SJCRH30 (cell line): ENCODE measurements around the gene CLDN9. TPM values are rescaled to one million over a fixed set of nuclear protein-coding genes. Genes with fewer than 3 reads are reported as not detected.
"Not testable (repeated sequence)": the region's sequence is repeated elsewhere in the genome, so short reads cannot be mapped to it uniquely, and the experiment has no call there.

Source experiments
- DNase-seq, 2 experiments: peaks; one replicate each; pipeline ENCODE4 v3.0.0-alpha.2; 2015 to 2020
- H3K27ac ChIP-seq: fragments of 250-450 bp; sonication (Bioruptor Pico); 2 replicates; pipeline ENCODE4 v1.5.1; 2020; ENCODE audit warnings: mild to moderate bottlenecking, moderate library complexity
- H3K27me3 ChIP-seq: fragments of 250-450 bp; sonication (Bioruptor Pico); 2 replicates; pipeline ENCODE4 v1.5.1; 2020; ENCODE audit warnings: mild to moderate bottlenecking, moderate library complexity
- H3K36me3 ChIP-seq: fragments of 250-450 bp; sonication (Bioruptor Pico); 2 replicates; pipeline ENCODE4 v1.5.1; 2020; ENCODE audit warnings: mild to moderate bottlenecking, moderate library complexity
- H3K4me1 ChIP-seq: fragments of 250-450 bp; sonication (Bioruptor Pico); 2 replicates; pipeline ENCODE4 v1.5.1; 2020; ENCODE audit warnings: mild to moderate bottlenecking, moderate library complexity
- H3K4me3 ChIP-seq: fragments of 250-450 bp; sonication (Bioruptor Pico); 2 replicates; pipeline ENCODE4 v1.5.1; 2020; ENCODE audit warnings: mild to moderate bottlenecking, moderate library complexity
- H3K9me3 ChIP-seq: fragments of 250-450 bp; sonication (Bioruptor Pico); replicated peaks from 2 replicates; pipeline ENCODE4 v1.5.1; 2020; ENCODE audit warnings: mild to moderate bottlenecking, moderate library complexity
- total RNA-seq: library from RNA; depleted of rRNA; stranded (reverse); fragments of >200 nt; shearing (Covaris generic); gene quantifications from 2 replicates; pipeline ENCODE4 v1.2.3, GENCODE V29; 2014

The CLDN9 gene
- total RNA-seq, 1 experiment from 2014 or later, result not detected

DNA sequence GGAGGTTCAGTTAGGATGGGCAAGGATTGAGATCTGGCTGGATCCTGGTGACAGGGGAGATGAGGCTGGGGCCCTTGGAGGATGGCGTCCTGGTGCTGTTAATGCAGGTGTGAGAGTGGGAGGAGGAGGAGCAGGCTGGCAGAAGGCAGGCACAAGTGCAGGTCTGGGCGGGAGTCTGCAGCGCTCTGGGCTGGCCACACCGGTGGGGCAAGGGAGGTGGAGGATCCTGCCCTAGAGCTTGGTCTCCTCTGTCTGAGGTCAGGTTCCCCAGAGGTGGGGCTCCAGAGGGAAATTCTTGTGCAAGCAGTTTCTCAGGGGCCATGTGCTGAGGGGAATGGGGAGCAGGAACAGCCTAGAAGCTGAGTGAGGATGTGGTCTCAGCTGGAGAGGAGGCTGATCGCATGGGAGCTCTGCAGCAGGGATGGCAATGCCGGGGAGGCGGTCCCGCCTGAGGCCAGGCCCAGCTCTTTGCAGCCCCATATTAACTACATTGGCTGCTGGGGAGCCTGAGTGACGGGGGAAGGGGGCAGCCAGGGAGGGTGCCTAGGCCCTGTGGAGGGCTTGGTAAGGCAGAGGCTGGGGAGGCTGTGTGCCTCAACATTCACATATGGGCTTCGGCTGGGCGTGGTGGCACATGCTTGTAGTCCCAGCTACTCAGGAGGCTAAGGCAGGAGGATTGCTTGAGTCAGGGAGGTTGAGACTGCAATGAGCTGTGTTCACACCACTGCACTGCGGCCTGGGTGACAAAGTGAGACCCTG, 40.0 kb downstream of the CLDN9 start:
- not testable (repeated sequence) for DNase-seq, H3K9me3 ChIP-seq, H3K27me3 ChIP-seq, H3K36me3 ChIP-seq, H3K4me3 ChIP-seq, H3K4me1 ChIP-seq, H3K27ac ChIP-seq

DNA sequence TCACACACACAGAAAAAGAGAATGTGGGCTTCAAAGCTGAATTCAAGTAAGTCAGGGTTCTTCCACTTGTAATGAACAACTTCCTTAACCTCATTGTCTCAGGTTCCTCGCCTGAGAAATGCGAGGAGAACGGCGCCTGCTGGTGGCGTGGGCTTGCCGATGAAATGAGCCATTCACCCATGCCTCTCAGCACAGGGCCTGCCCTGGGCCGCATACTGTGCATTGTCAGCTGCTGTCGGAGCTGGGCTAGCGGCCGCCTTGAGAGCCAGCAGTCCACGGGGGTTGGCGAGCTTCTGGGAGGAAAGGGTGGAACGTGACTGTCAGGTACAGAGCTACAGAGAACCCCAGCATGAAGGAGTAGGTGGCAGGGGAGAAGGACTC, 40.6 kb downstream of the CLDN9 start:
- H3K27ac ChIP-seq, H3K4me1 ChIP-seq, DNase-seq, H3K27me3 ChIP-seq, H3K4me3 ChIP-seq, H3K36me3 ChIP-seq, H3K9me3 ChIP-seq: not testable (repeated sequence)

DNA sequence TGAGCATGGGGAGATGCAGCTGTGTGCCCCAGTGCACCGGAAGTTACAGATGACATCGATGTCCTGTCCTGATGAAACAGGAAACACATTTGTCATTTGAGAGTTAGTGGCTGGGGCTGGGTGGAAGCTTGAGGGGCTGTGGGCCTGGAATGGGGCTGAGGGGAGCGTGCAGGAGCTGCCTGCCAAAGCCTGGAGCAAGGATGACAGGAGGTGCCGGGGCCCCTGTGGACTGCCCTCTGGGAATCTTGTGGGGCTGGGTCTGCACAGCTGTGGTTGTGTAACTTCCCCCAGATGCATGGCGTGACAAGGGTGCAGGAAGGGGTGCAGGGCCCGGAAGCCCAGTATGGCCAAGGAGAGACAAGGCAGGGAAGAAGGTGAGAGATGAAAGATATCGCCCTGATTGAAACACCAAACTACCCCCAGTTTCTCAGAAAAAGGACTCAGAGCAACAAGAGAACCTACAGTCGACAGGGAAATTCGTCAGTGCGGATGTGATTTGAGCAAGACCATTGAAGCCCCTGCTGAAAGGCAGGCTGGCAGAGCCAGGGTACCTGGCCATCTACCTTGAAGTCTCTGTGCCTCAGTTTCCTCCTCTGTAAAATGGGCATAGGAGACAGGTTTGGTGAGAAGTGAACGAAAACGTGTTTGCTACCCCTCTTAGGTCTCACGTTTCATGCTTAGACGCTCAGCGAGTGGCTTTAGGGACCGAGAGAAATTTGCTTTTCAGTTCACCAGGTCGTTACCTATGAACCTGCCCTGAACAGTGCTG, 42.4 kb downstream of the CLDN9 start:
- no peak overlapping the region for H3K4me3 ChIP-seq
- H3K4me1 ChIP-seq, result peaks cover 7% of the 10 kb centered on the region
- H3K36me3 ChIP-seq, result no peaks in the 10 kb centered on the region
- no peak overlapping the region for H3K27ac ChIP-seq
- H3K9me3 ChIP-seq, result no peaks in the 10 kb centered on the region
- no peaks in the 10 kb centered on the region for H3K27me3 ChIP-seq
- DNase-seq, result no peak

DNA sequence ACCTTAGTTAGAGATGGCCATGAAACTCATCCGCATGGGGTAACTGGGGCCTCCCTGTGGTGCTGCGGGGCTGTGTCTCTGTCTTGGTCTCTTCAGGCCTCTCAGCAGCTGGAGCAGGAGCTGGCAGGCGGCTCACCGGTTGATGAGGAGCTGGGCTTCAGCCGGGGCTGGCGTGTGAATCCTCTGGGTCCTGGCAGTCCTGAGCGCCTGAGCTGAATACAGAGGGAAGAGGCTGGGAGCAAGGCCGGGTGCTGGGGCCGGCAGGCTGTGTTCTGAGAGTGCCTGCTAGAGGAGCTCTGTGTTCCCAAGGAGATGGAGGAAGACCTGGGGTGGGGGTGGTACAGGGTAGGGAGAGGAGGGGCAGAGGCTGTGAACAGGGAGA, 43.0 kb downstream of the CLDN9 start:
- not testable (repeated sequence) for H3K27ac ChIP-seq, H3K36me3 ChIP-seq, DNase-seq, H3K4me3 ChIP-seq, H3K9me3 ChIP-seq, H3K27me3 ChIP-seq
- H3K4me1 ChIP-seq, result peaks cover 12% of the 10 kb centered on the region

DNA sequence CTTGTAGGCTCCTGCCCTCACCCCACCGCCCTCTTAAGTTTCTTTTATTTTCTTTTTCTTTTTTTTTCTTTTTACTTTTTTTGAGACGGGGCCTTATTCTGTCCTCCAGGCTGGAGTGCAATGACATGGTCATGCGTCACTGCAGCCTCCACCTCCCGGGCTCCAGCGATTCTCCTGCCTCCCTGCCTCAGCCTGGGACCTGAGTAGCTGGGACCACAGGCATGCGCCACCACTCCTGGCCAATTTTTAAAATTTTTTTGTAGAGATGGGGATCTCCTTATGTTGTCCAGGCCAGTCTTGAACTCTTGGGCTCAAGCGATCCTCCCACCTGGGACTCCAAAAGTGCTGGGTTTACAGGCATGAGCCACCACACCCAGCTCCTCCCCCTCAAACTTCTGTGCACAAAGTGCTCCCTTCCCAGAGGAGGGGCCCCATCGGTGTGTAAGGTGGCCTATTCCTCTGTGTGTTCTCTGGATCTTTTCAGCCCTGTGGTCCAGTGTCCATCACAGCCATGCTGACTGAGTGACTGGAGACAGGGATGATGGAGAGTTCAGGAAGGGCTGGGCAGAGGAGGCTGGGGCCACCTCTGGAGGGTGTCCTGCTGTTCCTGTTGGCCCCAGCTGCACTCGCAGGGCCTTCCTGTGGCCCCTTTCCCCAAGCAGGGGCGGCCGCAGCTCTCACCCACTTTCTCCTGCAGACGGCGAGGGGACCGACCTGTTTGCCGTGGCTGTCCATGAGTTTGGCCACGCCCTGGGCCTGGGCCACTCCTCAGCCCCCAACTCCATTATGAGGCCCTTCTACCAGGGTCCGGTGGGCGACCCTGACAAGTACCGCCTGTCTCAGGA, 43.8 kb downstream of the CLDN9 start:
- Histone ChIP-seq H3K9me3 (no peaks in the 10 kb centered on the region), H3K4me3 (no peak overlapping the region), H3K27me3 (no peaks in the 10 kb centered on the region), H3K4me1 (peaks cover 20% of the 10 kb centered on the region), H3K27ac (no peak overlapping the region), H3K36me3 (no peaks in the 10 kb centered on the region)
- no peak for DNase-seq

DNA sequence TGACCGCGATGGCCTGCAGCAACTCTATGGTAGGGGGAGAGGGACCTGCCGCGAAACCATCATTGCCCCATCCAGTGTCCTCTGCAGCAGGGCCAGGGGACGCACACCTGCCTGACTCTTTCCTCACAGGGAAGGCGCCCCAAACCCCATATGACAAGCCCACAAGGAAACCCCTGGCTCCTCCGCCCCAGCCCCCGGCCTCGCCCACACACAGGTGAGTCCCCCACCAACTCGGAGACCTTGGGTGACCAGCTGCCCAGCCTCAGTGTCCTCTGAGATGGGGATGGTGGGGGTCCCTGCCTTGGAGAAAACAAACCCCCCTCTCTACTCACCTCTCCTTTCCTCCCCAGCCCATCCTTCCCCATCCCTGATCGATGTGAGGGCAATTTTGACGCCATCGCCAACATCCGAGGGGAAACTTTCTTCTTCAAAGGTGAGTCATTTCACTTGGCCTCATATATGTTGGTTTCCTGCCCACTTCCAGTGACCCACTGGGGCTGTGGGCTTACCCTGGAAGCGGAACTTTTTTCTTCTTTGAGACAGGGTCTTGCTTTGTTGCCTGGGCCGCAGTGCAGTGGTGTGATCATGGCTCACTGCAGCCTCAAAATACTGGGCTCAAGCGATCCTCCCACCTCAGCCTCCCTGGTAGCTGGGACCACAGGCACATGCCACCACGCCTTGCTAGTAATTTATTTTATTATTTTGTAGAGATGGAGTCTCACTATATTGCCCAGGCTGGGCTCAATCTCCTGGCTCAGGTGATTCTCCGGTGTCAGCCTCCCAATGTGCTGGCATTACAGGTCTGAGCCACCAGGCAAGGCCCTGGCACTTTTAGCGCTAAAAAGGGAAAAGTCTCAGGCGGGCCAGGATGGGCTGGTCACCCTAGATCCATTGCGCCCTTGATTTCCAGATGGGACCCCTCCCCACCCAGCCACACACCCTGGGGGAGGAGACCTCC, 44.7 kb downstream of the CLDN9 start:
- H3K4me3 ChIP-seq, result no peak overlapping the region
- no peak for DNase-seq
- no peak overlapping the region for H3K27ac ChIP-seq
- H3K9me3 ChIP-seq, result no peaks in the 10 kb centered on the region
- no peaks in the 10 kb centered on the region for H3K36me3 ChIP-seq
- H3K27me3 ChIP-seq, result no peaks in the 10 kb centered on the region
- H3K4me1 ChIP-seq, result peaks cover 22% of the 10 kb centered on the region

DNA sequence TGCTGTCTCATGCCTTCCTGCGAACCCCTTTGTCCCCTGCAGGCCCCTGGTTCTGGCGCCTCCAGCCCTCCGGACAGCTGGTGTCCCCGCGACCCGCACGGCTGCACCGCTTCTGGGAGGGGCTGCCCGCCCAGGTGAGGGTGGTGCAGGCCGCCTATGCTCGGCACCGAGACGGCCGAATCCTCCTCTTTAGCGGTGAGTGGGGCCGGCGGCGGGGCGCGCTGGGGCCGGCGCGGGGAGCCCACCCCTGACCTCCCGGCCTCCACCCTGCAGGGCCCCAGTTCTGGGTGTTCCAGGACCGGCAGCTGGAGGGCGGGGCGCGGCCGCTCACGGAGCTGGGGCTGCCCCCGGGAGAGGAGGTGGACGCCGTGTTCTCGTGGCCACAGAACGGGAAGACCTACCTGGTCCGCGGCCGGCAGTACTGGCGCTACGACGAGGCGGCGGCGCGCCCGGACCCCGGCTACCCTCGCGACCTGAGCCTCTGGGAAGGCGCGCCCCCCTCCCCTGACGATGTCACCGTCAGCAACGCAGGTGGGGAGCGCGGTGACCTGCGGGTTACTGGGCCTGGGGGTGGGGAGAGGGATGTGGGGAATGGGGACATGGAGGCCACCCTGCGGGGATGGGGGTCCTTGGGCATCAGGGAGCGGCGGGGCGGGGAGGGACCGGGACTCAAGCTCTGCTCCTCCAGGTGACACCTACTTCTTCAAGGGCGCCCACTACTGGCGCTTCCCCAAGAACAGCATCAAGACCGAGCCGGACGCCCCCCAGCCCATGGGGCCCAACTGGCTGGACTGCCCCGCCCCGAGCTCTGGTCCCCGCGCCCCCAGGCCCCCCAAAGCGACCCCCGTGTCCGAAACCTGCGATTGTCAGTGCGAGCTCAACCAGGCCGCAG, 45.7 kb downstream of the CLDN9 start:
- Histone ChIP-seq H3K9me3 (no peaks in the 10 kb centered on the region), H3K4me1 (peaks cover 22% of the 10 kb centered on the region), H3K4me3 (peak overlapping the region; percentile 79), H3K27ac (peak overlapping the region; percentile 83), H3K36me3 (no peaks in the 10 kb centered on the region), H3K27me3 (no peaks in the 10 kb centered on the region)
- DNase-seq, result peak in 1 of 2 experiments; percentile 62

DNA sequence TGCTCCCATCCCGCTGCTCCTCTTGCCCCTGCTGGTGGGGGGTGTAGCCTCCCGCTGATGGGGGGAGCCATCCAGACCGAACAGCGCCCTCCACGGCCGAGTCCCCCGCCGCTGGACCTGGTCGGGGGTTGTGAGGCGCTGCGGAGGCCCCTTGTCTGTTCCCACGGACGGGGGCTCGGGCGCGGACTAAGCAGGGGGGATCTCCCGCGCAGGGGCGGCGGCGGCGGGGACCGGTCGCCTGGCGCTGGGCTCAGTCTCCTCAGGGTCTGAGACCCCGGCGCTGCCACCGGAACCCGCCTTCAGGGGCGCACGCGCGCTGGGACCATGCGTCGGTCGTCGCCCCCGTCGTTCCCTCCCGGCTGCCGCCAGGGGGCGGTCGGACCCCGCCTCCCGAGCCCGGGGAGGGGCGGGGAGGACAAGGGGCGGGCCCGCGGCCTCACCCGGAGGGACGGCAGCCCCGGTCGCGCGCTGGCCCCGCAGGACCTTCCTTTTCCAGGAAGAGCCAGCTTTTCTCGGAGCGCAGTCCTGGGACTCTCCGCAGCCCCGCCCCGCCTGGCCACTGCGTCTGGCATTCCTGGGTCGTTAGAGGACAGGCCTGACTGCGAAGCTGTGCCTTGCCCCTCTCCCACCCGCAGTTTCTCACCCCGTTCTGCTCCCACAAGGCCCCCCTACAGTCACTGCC, 46.5 kb downstream of the CLDN9 start:
- peak; percentile 93 to 95 for DNase-seq
- no peaks in the 10 kb centered on the region for H3K9me3 ChIP-seq
- no peaks in the 10 kb centered on the region for H3K27me3 ChIP-seq
- H3K27ac ChIP-seq, result peak overlapping the region; percentile 83
- H3K4me1 ChIP-seq, result peaks cover 22% of the 10 kb centered on the region
- H3K4me3 ChIP-seq, result peak overlapping the region; percentile 79
- no peaks in the 10 kb centered on the region for H3K36me3 ChIP-seq

DNA sequence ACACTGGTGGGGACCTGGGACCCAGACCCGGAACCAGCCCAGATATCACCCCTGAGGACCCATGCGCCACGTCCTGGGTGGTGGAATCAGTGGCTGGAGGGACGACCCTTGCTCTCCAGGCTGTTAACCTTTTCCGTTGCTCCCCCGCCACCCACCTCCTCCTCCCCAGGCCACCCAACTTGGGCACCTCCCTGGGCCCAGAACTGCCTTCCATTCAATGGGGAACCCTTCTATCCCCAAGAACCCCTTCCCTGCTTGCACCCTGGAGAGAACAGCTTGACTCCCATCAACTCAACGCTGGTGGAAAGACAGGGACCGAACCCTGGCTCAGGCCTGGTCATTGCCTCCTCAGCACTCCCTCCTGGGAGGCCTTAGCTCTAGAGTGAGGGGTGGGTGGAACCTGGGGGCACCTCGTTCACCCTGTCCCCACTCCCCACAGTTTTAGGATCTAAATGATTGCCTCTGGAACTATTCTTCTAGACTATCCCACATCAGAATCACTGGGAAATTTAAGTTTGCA, 47.1 kb downstream of the CLDN9 start:
- H3K36me3 ChIP-seq, result no peaks in the 10 kb centered on the region
- peak overlapping the region; percentile 83 for H3K27ac ChIP-seq
- peak overlapping the region; percentile 79 for H3K4me3 ChIP-seq
- no peak for DNase-seq
- H3K27me3 ChIP-seq, result no peaks in the 10 kb centered on the region
- no peaks in the 10 kb centered on the region for H3K9me3 ChIP-seq
- H3K4me1 ChIP-seq, result peaks cover 25% of the 10 kb centered on the region

DNA sequence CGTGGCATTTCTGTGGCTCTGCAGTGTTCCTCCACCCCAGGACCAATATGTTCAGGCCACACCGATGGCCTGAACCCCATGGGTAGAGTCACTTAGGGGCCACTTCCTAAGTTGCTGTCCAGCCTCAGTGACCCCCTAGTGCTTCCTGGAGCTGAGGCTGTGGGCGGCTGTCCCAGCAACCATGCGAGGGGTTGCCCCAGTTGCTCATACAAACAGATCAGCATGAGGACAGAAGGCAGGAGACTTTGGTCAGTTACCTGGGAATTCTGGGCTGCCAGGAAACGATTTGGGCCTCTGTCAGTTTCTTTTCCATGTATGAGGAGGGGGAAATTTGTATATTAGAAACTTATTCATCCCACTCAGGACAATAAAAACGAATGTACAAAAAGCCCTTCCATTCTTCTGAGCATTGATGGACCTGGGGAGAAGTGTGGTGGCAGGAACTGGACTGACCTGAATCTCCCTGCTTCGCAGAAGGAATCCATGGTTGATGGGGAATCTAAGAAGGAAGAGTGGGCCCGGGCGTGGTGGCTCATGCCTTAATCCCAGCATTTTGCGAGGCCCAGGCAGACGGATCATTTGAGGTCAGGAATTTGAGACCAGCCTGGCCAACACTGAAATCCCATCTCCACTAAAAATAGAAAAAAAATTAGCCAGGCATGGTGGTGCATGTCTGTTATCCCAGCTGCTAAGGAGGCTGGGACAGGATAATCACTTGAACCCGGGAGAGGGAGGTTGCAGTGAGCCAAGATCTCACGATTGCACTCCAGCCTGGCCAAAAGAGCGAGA, 47.8 kb downstream of the CLDN9 start:
- H3K4me1 ChIP-seq, result peaks cover 29% of the 10 kb centered on the region
- H3K4me3 ChIP-seq, result no peak overlapping the region
- H3K9me3 ChIP-seq, result no peaks in the 10 kb centered on the region
- no peaks in the 10 kb centered on the region for H3K36me3 ChIP-seq
- peak; percentile 85 to 89 for DNase-seq
- no peaks in the 10 kb centered on the region for H3K27me3 ChIP-seq
- peak overlapping the region; percentile 83 for H3K27ac ChIP-seq

DNA sequence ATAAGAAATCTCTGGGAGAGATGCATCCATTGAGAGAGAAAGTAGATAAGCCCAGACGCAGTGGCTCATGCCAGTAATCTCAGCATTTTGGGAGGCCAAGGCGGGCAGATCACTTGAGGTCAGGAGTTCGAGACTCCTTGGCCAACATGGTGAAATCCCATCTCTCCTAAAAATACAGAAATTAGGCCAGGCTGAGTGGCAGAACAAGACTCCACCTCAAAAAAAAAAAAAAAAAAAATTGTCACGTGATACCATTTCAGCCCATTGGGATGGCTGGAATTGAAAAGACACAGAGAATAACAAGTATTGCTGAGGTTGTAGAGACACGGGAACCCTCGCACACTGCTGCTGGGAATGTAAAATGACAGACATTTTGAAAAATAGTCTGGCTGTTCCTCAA, 49.8 kb downstream of the CLDN9 start:
- Histone ChIP-seq H3K4me1 (peaks cover 29% of the 10 kb centered on the region), H3K27me3 (no peaks in the 10 kb centered on the region), H3K36me3 (peaks cover 3% of the 10 kb centered on the region; the same call in 1 of the 2 replicates), H3K9me3 (no peaks in the 10 kb centered on the region), H3K4me3 (no peak overlapping the region), H3K27ac (no peak overlapping the region)
- DNase-seq, result no peak
